Heart right ventricle (tissue), 16 donors: Measurements from ENCODE around the gene CTSA. TPM values are rescaled to one million over a fixed set of nuclear protein-coding genes. Genes with fewer than 3 reads are reported as not detected.

Experiments used
- ATAC-seq, 8 donors: fragments of 200-7000 bp; cut with Tn5 transposase; one replicate each; pipeline ENCODE4 v1.9.1; 2020; ENCODE audit warnings: mild to moderate bottlenecking in 8 of 8, moderate library complexity in 8 of 8, moderate number of reproducible peaks in 1 of 8
- DNase-seq, 2 donors: peaks; one replicate each; pipeline ENCODE4 v3.0.0-alpha.2; 2020
- H3K27ac ChIP-seq, 10 donors: fragments of 200-600 bp; sonication (generic) in 2 of 10; one replicate each; pipeline versions ENCODE4 v1.5.0 to v1.8.0; 2020 to 2022; ENCODE audit warnings: mild to moderate bottlenecking in 3 of 10
- H3K27me3 ChIP-seq, 7 donors: fragments of 200-600 bp; one replicate each; pipeline ENCODE4 v1.8.0; 2021 to 2022; ENCODE audit warnings: mild to moderate bottlenecking in 2 of 7
- H3K36me3 ChIP-seq, 9 donors: fragments of 200-600 bp; sonication (generic) in 1 of 9; one replicate each; pipeline versions ENCODE4 v1.5.0 to v1.8.0; 2020 to 2022; ENCODE audit warnings: mild to moderate bottlenecking in 2 of 9
- H3K4me1 ChIP-seq, 9 donors: fragments of 200-600 bp; sonication (generic) in 1 of 9; one replicate each; pipeline versions ENCODE4 v1.5.0 to v1.8.0; 2020 to 2022; ENCODE audit warnings: mild to moderate bottlenecking in 4 of 9
- H3K4me3 ChIP-seq, 10 donors: fragments of 200-600 bp; sonication (generic) in 2 of 10; one replicate each; pipeline versions ENCODE4 v1.5.0 to v1.8.0; 2020 to 2022; ENCODE audit warnings: mild to moderate bottlenecking in 7 of 10, moderate library complexity in 2 of 10
- H3K9me3 ChIP-seq, 11 donors: fragments of 200-600 bp in 10 of 11; sonication (generic) in 2 of 11; one replicate each; pipeline versions ENCODE4 v1.5.0 to v1.8.0; 2013 to 2022; ENCODE audit warnings: mild to moderate bottlenecking in 2 of 11, control low read depth in 1 of 11, moderate library complexity in 1 of 11
- CTCF ChIP-seq, 9 donors: fragments of 200-600 bp; sonication (generic) in 2 of 9; IDR thresholded peaks; one replicate each; pipeline versions ENCODE4 v1.5.0 to v1.8.0; 2021 to 2022; ENCODE audit warnings: antibody characterized with exemption in 9 of 9, mild to moderate bottlenecking in 5 of 9, moderate library complexity in 1 of 9
- WGBS, 2 donors: extraction: QIAGEN DNeasy Blood & Tissue Kit; methylation state at CpG; one replicate each; pipeline ENCODE4 v1.1.7; 2013; ENCODE audit warnings: inconsistent platforms in 1 of 2; 5-methylcytosine and 5-hydroxymethylcytosine counted together
- intact Hi-C, 10 donors: fragments of 100-400 bp; cut with DNase I; formaldehyde crosslinking; loops; one replicate each; pipeline versions ENCODE4 v1.11.1 to v1.14.2; 2022
- polyA plus RNA-seq, 2 donors: library from polyadenylated mRNA; stranded (reverse); fragments of 200-250 nt; gene quantifications; one replicate each; pipeline ENCODE4 v1.2.3, GENCODE V29; 2013
- total RNA-seq, 10 donors: library from RNA; stranded (reverse); fragmentation: NEBNext Ultra II Directional in 3 of 10; extraction: Animal tissue kit (Norgen Biotek cat#: 25700) in 3 of 10; gene quantifications; one replicate each; pipeline versions ENCODE4 v1.2.1 to v1.2.4, GENCODE V29; 2021 to 2023
- donor health status: Arrhythmogenic right ventricular cardiomyopathy.
- donor health status: ischemic (EF 13 %, LVEDD 7.1; RV severe dilation, severe dysfunction).
- donor health status: healthy with polysubstance abuse.
- donor health status: DM: no; HTN: yes; CAD: no.
- donor health status: DM: no; HTN: no; CAD: no.
- donor health status: ischemic (EF 25% LVEDD 6.9; RV normal size, moderate dysfunction).
- donor health status: ischemic (EF 25% LVEDD 5.7; RV mildly dilated, moderate dysfunction).
- donor health status: healthy.
- donor health status: DM: yes; HTN: yes; CAD: no.
- donor health status: Ischemic cardiomyopathy.
- donor health status: ischemic (EF 35%, LVEDD 5.7; RV mildly dilated, moderate dysfunction).
- donor health status: nonischemic (EF 11% LVEDD 7.7; RV severe dilation, severe dysfunction).
- donor health status: DM: yes; HTN: yes; CAD: no.
- donor health status: PGD.
- donor health status: ischemic (EF 29% LVEDD 5.4; RV normal size, mild dysfunction).
- donor health status: nonischemic (EF 23%, LVEDD 6.1; RV moderate dilation, normal function).

Gene CTSA
- total and polyA plus RNA-seq, 12 donors: 75.1 to 173 (median 102) TPM

- H3K4me3 ChIP-seq: peak overlapping the region; percentile 53 to 100 (median 96)
- peaks cover 0 to 38% (median 23%) of the 10 kb centered on the region in 9 donors for H3K4me1 ChIP-seq
- no peaks in the 10 kb centered on the region for H3K9me3 ChIP-seq
- TF ChIP-seq CTCF (IDR thresholded peaks at IDR 0.05): peak in 8 of 9 donors; percentile 9 to 61 (median 30)
- DNase-seq: peak; percentile 67 to 81
- H3K27me3 ChIP-seq: no peaks in the 10 kb centered on the region
- H3K27ac ChIP-seq: peak overlapping the region; percentile 99 to 100 (median 100)
- 24% methylated on average over 22 of the region's 22 CpGs for WGBS, 2 donors
- peaks cover 0 to 23% (median 14%) of the 10 kb centered on the region in 9 donors for H3K36me3 ChIP-seq
- intact Hi-C loops: loop anchor here in 7 of 10 donors (2.0 to 10.0 kb wide), 6 partner anchors 23 to 109 kb away; partner anchors contain the start of genes CTSA (in 5 of the 7), NEURL2 (in 5 of the 7), TNNC2 (in 1 of the 7) and ZNF335 (in 1 of the 7)
- ATAC-seq: peak; percentile 19 to 65 (median 52)
Measured at GRCh38 chr20:45933266-45934045, 42.3 kb downstream of the CTSA start.

- TF ChIP-seq CTCF (IDR thresholded peaks at IDR 0.05): no peak
- Histone ChIP-seq H3K36me3 (peaks cover 0 to 29% (median 20%) of the 10 kb centered on the region in 9 donors), H3K27ac (peak overlapping the region; percentile 99 to 100 (median 100)), H3K9me3 (no peaks in the 10 kb centered on the region), H3K4me1 (peaks cover 0 to 38% (median 23%) of the 10 kb centered on the region in 9 donors), H3K27me3 (no peaks in the 10 kb centered on the region), H3K4me3 (peak overlapping the region; percentile 53 to 100 (median 96))
- intact Hi-C loops: loop anchor here in 6 of 10 donors (2.0 to 10.0 kb wide), 5 partner anchors 23 to 109 kb away; partner anchors contain the start of genes CTSA (in 5 of the 6), NEURL2 (in 5 of the 6), TNNC2 (in 1 of the 6) and ZNF335 (in 1 of the 6)
- WGBS, 2 donors: 0 to 1% methylated on average over 34 of the region's 34 CpGs
- ATAC-seq (peak; percentile 6 to 66 (median 46)), DNase-seq (peak; percentile 74 to 81)
Measured at GRCh38 chr20:45934046-45934585, 43.0 kb downstream of the CTSA start.

- intact Hi-C loops: loop anchor here in 6 of 10 donors (1.0 to 10.0 kb wide), 6 partner anchors 24 to 110 kb away; partner anchors contain the start of genes CTSA (in 5 of the 6), NEURL2 (in 5 of the 6), TNNC2 (in 1 of the 6) and ZNF335 (in 1 of the 6)
- TF ChIP-seq CTCF (IDR thresholded peaks at IDR 0.05): peak in 2 of 9 donors; percentile 6 to 13
Measured at GRCh38 chr20:45934586-45935415, 43.7 kb downstream of the CTSA start, which contains the start of gene PCIF1. TSS of gene PCIF1 (plus strand) at chr20:45934683. CDS start at chr20:45939000, 4,317 bp downstream.

More at GRCh38 chr20:45934586-45935415, 43.7 kb downstream of the CTSA start, which contains the start of gene PCIF1:
- peaks cover 0 to 38% (median 23%) of the 10 kb centered on the region in 9 donors for H3K4me1 ChIP-seq
- DNase-seq: peak; percentile 98 to 99
- ATAC-seq: peak; percentile 88 to 94 (median 92)
- H3K27ac ChIP-seq: peak within 1 kb of the TSS; percentile 99 to 100 (median 100)
- H3K36me3 ChIP-seq: peaks cover 0 to 36% (median 27%) of the 10 kb centered on the region in 9 donors
- no peaks in the 10 kb centered on the region for H3K27me3 ChIP-seq
- H3K4me3 ChIP-seq: peak within 1 kb of the TSS; percentile 64 to 100 (median 96)
- H3K9me3 ChIP-seq: no peaks in the 10 kb centered on the region
- 0 to 1% methylated on average over 81 to 91 of the region's 102 CpGs for WGBS, 2 donors
